ENCODE results near the gene MARCHF5.

MARCHF5 gene

GRCh38 chr10:92356041-92356440 is 65.1 kb downstream of the MARCHF5 start:
- H3K4me3 ChIP-seq (ENCODE audit: low read depth, low read length): no peak overlapping the region
- no peak for TF ChIP-seq CTCF (IDR thresholded peaks at IDR 0.05; ENCODE audit: borderline replicate concordance, insufficient read depth, low read depth, low read length)

- H3K4me3 ChIP-seq (ENCODE audit: low read depth, low read length): no peak overlapping the region
- TF ChIP-seq CTCF (IDR thresholded peaks at IDR 0.05; ENCODE audit: borderline replicate concordance, insufficient read depth, low read depth, low read length): no peak
These were observed 72.5 kb downstream of the MARCHF5 start for GRCh38 chr10:92363498-92363897.

- H3K4me3 ChIP-seq (ENCODE audit: low read depth, low read length): no peak overlapping the region
- TF ChIP-seq CTCF (IDR thresholded peaks at IDR 0.05; ENCODE audit: borderline replicate concordance, insufficient read depth, low read depth, low read length): no peak
These were observed 75.5 kb downstream of the MARCHF5 start for GRCh38 chr10:92366412-92367021.

- H3K4me3 ChIP-seq (ENCODE audit: low read depth, low read length): no peak overlapping the region
- TF ChIP-seq CTCF (IDR thresholded peaks at IDR 0.05; ENCODE audit: borderline replicate concordance, insufficient read depth, low read depth, low read length): no peak
These were observed 87.0 kb downstream of the MARCHF5 start for GRCh38 chr10:92377962-92378361.

- TF ChIP-seq CTCF (IDR thresholded peaks at IDR 0.05; ENCODE audit: borderline replicate concordance, insufficient read depth, low read depth, low read length): no peak
- no peak overlapping the region for H3K4me3 ChIP-seq (ENCODE audit: low read depth, low read length)
These were observed 90.6 kb downstream of the MARCHF5 start for GRCh38 chr10:92381543-92381954.

- no peak overlapping the region for H3K4me3 ChIP-seq (ENCODE audit: low read depth, low read length)
- no peak for TF ChIP-seq CTCF (IDR thresholded peaks at IDR 0.05; ENCODE audit: borderline replicate concordance, insufficient read depth, low read depth, low read length)
These were observed 91.7 kb downstream of the MARCHF5 start for GRCh38 chr10:92382631-92383030.

GRCh38 chr10:92384741-92385140 is 93.8 kb downstream of the MARCHF5 start:
- no peak overlapping the region for H3K4me3 ChIP-seq (ENCODE audit: low read depth, low read length)
- no peak for TF ChIP-seq CTCF (IDR thresholded peaks at IDR 0.05; ENCODE audit: borderline replicate concordance, insufficient read depth, low read depth, low read length)
